ENCODE data around the gene CUX1.

Gene CUX1

DNA sequence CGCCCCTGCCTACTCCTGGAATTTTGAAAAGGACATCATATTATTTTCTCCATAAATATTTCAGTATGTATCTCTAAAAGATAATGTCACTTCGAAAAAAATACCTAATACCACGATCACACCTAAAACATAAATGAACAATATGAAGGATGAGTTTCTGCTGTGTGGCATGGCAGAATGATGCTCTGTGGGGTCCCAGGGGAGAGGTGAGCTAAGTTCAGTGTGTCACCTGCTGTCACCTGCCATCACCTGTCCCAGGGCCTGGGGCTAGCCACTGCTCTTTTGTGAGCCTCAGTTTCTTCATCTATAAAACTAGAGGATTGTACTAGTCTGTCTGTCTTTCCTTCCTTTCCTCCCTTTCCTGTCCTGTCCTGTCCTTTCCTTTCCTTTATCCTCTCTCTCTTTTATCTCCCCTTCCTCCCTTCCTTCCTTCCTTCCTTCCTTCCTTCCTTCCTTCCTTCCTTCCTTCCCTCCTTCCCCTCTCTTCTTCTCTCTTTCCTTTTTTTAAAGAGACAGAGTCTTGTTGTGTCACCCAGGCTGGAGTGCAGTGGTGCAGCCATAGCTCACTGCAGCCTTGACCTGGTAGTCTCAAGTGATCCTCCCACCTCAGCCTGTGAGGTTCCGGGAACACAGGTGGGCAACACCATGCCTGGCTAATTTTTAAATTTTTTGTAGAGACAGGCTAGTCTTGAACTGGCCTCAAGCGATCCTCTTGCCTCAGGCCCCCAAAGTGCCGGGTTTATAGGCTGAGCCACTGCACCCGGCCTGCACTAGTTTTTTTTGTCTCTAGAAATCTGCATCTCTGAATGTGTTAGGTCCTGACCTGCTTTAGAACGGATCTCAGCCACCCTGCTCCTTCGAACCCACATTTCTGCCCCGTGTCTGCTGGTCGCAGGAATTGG is 43.1 kb downstream of the CUX1 start:
- Histone ChIP-seq H3F3A (ENCODE audit: insufficient read depth, low read length) (peaks cover 19% of the 10 kb centered on the region), H3K9me3 (replicated peaks; ENCODE audit: insufficient read depth, low read length) (no peaks in the 10 kb centered on the region), H3K9me2 (replicated peaks; ENCODE audit: insufficient read depth, low read length) (no peaks in the 10 kb centered on the region), H3K27me3 (replicated peaks; ENCODE audit: insufficient read depth, low read length) (no peaks in the 10 kb centered on the region), H3K27ac (ENCODE audit: low read length) (no peak overlapping the region), H3K4me1 (ENCODE audit: low read length) (peaks cover 5% of the 10 kb centered on the region; the same call in 1 of the 2 replicates), H4K20me1 (ENCODE audit: insufficient read depth, low read length) (no peaks in the 10 kb centered on the region), H2AFZ (ENCODE audit: low read length) (no peak overlapping the region), H3K79me2 (ENCODE audit: low read length) (peaks cover 82% of the 10 kb centered on the region), H3K4me2 (ENCODE audit: low read depth, low read length) (no peak overlapping the region), H3K9ac (ENCODE audit: low read length) (no peak overlapping the region), H3K36me3 (replicated peaks; ENCODE audit: insufficient read depth, low read length) (no peaks in the 10 kb centered on the region), H3K4me3 (ENCODE audit: low read length) (no peak overlapping the region)
- DNase-seq, result no peak
- TF ChIP-seq EZH2phosphoT487 (IDR thresholded peaks at IDR 0.05; ENCODE audit: low read length) (no peak), EZH2 (optimal IDR thresholded peaks at IDR 0.05; ENCODE audit: low read depth, low read length) (no peak)
- TF ChIP-seq, protein P1, sequence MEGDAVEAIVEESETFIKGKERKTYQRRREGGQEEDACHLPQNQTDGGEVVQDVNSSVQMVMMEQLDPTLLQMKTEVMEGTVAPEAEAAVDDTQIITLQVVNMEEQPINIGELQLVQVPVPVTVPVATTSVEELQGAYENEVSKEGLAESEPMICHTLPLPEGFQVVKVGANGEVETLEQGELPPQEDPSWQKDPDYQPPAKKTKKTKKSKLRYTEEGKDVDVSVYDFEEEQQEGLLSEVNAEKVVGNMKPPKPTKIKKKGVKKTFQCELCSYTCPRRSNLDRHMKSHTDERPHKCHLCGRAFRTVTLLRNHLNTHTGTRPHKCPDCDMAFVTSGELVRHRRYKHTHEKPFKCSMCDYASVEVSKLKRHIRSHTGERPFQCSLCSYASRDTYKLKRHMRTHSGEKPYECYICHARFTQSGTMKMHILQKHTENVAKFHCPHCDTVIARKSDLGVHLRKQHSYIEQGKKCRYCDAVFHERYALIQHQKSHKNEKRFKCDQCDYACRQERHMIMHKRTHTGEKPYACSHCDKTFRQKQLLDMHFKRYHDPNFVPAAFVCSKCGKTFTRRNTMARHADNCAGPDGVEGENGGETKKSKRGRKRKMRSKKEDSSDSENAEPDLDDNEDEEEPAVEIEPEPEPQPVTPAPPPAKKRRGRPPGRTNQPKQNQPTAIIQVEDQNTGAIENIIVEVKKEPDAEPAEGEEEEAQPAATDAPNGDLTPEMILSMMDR (IDR thresholded peaks at IDR 0.05; ENCODE audit: low read length), result no peak

DNA sequence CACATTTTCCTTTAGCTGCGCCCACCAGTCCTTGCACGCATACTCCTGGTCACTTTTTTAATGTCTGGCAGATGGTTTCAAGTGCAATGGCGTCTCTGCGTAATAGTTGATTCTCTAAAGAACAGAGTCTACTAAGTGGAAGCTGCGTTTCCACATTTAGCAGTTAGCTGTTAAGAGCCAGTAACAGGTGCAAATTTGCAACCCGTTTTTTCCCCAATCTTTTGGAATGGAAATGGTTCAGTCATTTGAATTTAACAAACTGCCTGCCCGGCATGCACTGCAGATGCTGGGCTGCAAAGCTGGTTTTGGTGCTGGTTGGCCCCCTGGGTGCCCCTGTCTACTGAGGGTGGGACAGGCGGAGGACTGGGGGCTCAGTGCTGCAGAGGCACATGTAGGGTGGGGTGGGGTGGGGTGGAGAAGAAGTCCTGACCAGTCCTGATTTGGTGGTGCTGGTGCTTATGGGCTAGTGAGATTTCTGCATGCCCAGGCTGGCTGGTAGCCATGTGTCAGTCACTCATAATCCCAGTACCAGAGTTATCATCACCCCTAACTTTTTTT is 43.9 kb downstream of the CUX1 start:
- peaks cover 13% of the 10 kb centered on the region for H3F3A ChIP-seq (ENCODE audit: insufficient read depth, low read length)
- H4K20me1 ChIP-seq (ENCODE audit: insufficient read depth, low read length), result no peaks in the 10 kb centered on the region
- H3K9me3 ChIP-seq (replicated peaks; ENCODE audit: insufficient read depth, low read length), result no peaks in the 10 kb centered on the region
- H3K4me2 ChIP-seq (ENCODE audit: low read depth, low read length), result no peak overlapping the region
- H3K4me3 ChIP-seq (ENCODE audit: low read length), result no peak overlapping the region
- no peak overlapping the region for H3K9ac ChIP-seq (ENCODE audit: low read length)
- TF ChIP-seq EZH2phosphoT487 (IDR thresholded peaks at IDR 0.05; ENCODE audit: low read length) (no peak), EZH2 (optimal IDR thresholded peaks at IDR 0.05; ENCODE audit: low read depth, low read length) (no peak)
- TF ChIP-seq, protein P1 (IDR thresholded peaks at IDR 0.05; ENCODE audit: low read length), result no peak
- H3K27ac ChIP-seq (ENCODE audit: low read length), result no peak overlapping the region
- H2AFZ ChIP-seq (ENCODE audit: low read length), result no peak overlapping the region
- no peak for DNase-seq
- H3K9me2 ChIP-seq (replicated peaks; ENCODE audit: insufficient read depth, low read length), result no peaks in the 10 kb centered on the region
- peaks cover 87% of the 10 kb centered on the region for H3K79me2 ChIP-seq (ENCODE audit: low read length)
- H3K27me3 ChIP-seq (replicated peaks; ENCODE audit: insufficient read depth, low read length), result no peaks in the 10 kb centered on the region
- H3K36me3 ChIP-seq (replicated peaks; ENCODE audit: insufficient read depth, low read length), result no peaks in the 10 kb centered on the region
- peaks cover 5% of the 10 kb centered on the region; the same call in 1 of the 2 replicates for H3K4me1 ChIP-seq (ENCODE audit: low read length)

DNA sequence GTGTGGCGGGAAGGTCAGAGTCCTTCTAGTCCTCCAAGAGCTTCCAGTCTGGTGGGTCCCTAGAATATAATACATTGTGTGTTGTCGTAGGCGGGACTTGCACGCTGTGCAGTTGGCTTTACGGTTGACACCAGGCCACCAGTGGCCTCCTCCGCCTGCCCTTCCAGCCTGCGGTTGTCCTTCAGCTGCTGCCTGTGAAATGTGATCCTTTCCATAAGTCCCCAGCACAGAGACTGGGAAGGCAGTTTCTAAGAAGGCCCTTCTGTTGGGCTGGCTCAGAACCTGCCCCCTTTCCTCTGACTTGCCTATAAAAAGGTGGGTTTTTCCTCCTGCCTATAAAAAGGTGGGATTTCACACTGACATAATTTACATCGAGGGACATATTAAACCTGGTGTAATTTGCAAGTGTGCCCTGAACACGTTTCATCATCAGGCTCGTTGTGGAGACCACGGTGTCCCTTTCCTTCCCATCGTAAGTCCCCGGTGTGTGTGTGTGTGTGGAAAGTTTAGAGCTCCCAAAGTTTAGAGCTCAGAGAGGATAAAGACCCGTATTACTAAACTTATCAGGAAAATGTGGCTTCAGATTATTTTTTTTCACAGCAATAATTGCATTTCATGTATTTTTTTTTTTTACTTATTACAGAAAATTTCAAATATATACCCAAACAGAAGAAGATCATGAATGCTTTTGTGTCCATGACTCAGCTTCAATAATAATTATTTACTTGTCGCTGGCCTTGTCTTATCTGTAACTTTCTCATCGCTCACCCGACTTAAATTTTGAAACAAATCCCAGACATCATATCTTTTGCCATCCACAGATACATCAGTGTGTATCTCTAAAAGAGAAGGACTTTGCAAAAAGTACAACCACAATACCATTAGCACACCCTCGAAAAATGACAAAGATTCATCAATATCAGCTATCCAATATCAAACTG is 45.1 kb downstream of the CUX1 start:
- peaks cover under 1% of the 10 kb centered on the region for H3F3A ChIP-seq (ENCODE audit: insufficient read depth, low read length)
- H3K9ac ChIP-seq (ENCODE audit: low read length), result no peak overlapping the region

More for the DNA sequence above, 45.1 kb downstream of the CUX1 start:
- Histone ChIP-seq H3K4me1 (ENCODE audit: low read length) (peaks cover under 1% of the 10 kb centered on the region; the same call in 1 of the 2 replicates), H3K27ac (ENCODE audit: low read length) (no peak overlapping the region), H3K4me2 (ENCODE audit: low read depth, low read length) (no peak overlapping the region), H3K79me2 (ENCODE audit: low read length) (peaks cover 95% of the 10 kb centered on the region), H3K4me3 (ENCODE audit: low read length) (no peak overlapping the region), H2AFZ (ENCODE audit: low read length) (no peak overlapping the region), H3K27me3 (replicated peaks; ENCODE audit: insufficient read depth, low read length) (no peaks in the 10 kb centered on the region), H3K36me3 (replicated peaks; ENCODE audit: insufficient read depth, low read length) (no peaks in the 10 kb centered on the region), H3K9me2 (replicated peaks; ENCODE audit: insufficient read depth, low read length) (no peaks in the 10 kb centered on the region), H3K9me3 (replicated peaks; ENCODE audit: insufficient read depth, low read length) (no peaks in the 10 kb centered on the region), H4K20me1 (ENCODE audit: insufficient read depth, low read length) (no peaks in the 10 kb centered on the region)
- TF ChIP-seq EZH2phosphoT487 (IDR thresholded peaks at IDR 0.05; ENCODE audit: low read length), result no peak
- TF ChIP-seq, protein P1 (IDR thresholded peaks at IDR 0.05; ENCODE audit: low read length), result no peak
- no peak for TF ChIP-seq EZH2 (optimal IDR thresholded peaks at IDR 0.05; ENCODE audit: low read depth, low read length)
- no peak for DNase-seq

Measured in MM.1S (cell line).